T-helper 1 cell treated with Interleukin-12 subunit alpha and Interleukin-12 subunit beta and Interleukin-4 antibody, amounts not matched to agents 30 μg/mL and 1 μg/mL, for 36 hours (primary cell): ENCODE results near the gene NLRP6.

ENCODE experiments used
- H3K27ac Mint-ChIP-seq: one replicate; pipeline ENCODE4 v1.8.0; 2021; ENCODE audit warnings: mild to moderate bottlenecking, mixed read lengths
- H3K27me3 Mint-ChIP-seq: one replicate; pipeline ENCODE4 v1.8.0; 2021; ENCODE audit warnings: low read depth, mixed read lengths
- H3K36me3 Mint-ChIP-seq: one replicate; pipeline ENCODE4 v1.8.0; 2021; ENCODE audit warnings: low read depth, mixed read lengths
- H3K4me1 Mint-ChIP-seq: one replicate; pipeline ENCODE4 v1.8.0; 2021; ENCODE audit warnings: low read depth, mixed read lengths
- H3K4me3 Mint-ChIP-seq: one replicate; pipeline ENCODE4 v1.8.0; 2021; ENCODE audit warnings: mild to moderate bottlenecking, moderate library complexity, mixed read lengths
- H3K9me3 Mint-ChIP-seq: one replicate; pipeline ENCODE4 v1.8.0; 2021; ENCODE audit warnings: mixed read lengths

The NLRP6 gene

DNA sequence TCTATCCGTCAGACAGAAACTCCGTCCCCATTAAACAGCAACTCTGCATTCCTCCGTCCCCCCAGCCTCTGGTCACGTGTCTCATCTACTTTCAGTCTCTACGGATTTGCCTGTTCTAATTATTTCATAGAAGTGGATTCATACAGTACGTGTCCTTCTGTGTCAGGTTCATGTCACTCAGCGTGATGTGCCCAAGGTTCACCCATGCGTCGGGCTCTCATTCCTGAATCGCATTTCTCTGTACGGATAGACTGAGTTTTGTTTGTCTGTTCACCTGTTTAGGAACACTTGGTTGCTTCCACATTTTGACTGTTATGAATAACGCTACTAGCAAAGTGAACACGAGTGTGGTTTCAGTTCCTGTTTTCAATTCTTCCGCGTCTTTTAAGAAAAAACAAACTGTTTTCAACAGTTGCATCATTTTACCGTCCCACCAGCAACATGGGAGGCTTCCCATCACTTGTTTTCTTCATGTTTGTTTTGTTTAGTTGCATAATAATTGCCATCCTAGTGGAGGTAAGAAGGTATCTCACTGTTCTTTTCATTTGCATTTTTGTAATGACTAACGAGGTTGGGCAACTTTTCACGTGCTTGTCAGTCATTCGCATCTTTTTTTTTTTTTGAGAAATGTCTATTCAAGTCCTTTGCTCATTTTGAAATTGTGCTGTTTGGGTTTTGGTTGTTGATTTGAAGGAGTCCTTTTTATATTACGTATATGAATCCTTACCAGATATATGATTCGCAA, 8.9 kb upstream of the NLRP6 start:
- H3K27me3 Mint-ChIP-seq, result no peaks in the 10 kb centered on the region
- H3K4me1 Mint-ChIP-seq, result peaks cover 28% of the 10 kb centered on the region

DNA sequence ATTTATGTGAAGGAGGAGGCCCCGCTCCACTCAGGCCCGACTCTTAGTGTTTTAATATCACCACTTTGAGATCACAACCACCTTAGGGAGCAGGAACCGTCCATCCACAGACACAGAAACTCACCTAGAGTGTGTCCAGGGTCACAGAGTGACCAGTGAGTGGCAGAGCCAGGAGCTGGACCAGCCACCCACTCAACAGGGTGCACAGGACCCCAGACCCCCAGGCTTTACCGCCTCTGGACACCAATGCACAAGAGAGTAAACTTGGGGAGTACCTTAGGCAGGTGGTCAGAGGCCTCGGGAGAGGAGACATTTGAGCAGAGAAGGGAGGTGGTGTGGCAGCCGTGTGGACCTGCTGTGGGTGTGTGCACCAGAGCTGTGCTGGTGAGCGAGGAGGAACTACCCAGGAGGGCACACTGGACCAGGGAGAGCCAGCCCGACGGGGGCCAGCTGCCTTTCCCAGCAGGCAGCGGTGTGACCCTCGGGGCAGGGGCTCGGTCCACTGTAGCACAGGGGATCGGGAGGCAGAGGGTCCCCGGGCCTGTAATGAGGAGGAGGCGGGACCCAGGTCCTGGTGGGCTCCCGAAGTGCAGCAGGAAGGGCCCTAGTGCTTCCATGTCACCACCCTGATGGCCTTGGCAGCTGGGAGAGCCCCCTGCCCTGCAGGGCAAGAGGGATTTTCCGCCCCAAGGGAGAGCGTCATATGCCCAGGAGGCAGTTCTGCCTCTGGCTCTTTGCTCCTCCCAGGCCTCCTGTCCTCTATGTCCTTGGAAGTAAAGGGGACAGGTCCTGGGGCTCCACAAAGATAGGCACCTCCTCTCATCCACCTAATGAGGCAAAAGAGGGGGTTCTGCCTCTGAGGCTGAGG, 7.5 kb upstream of the NLRP6 start:
- H3K9me3 Mint-ChIP-seq, result no peaks in the 10 kb centered on the region
- H3K27me3 Mint-ChIP-seq, result peaks cover 8% of the 10 kb centered on the region
- no peak overlapping the region for H3K4me3 Mint-ChIP-seq
- peaks cover 5% of the 10 kb centered on the region for H3K36me3 Mint-ChIP-seq
- H3K27ac Mint-ChIP-seq, result peak overlapping the region; percentile 50
- peaks cover 28% of the 10 kb centered on the region for H3K4me1 Mint-ChIP-seq

More for the DNA sequence above, 8.9 kb upstream of the NLRP6 start:
- Mint-ChIP-seq H3K9me3 (no peaks in the 10 kb centered on the region), H3K4me3 (peak overlapping the region; percentile 95), H3K27ac (peak overlapping the region; percentile 100), H3K36me3 (peaks cover 5% of the 10 kb centered on the region)

DNA sequence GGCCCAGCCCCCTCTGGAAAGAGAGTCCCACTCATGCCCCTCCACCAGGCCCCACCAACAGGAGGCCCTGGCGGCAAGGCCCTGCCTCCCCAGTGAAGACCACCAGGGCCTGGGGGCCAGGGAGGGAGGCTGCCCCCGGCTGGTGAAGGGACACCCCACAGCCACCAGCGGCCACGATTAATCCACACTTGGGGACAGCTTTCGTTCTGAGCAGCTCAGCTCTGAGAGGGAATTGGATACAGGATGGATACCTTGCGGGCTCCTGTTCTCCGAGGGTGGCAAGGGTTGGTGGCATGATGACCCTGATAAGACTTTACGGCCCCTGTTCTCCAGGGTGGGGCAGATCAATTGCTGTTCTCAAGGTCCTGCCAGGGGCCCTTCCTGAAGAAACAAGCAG, 6.9 kb upstream of the NLRP6 start:
- Mint-ChIP-seq H3K27me3 (peaks cover 12% of the 10 kb centered on the region), H3K4me1 (peaks cover 28% of the 10 kb centered on the region), H3K4me3 (no peak overlapping the region), H3K36me3 (peaks cover 8% of the 10 kb centered on the region), H3K27ac (no peak overlapping the region), H3K9me3 (no peaks in the 10 kb centered on the region)

DNA sequence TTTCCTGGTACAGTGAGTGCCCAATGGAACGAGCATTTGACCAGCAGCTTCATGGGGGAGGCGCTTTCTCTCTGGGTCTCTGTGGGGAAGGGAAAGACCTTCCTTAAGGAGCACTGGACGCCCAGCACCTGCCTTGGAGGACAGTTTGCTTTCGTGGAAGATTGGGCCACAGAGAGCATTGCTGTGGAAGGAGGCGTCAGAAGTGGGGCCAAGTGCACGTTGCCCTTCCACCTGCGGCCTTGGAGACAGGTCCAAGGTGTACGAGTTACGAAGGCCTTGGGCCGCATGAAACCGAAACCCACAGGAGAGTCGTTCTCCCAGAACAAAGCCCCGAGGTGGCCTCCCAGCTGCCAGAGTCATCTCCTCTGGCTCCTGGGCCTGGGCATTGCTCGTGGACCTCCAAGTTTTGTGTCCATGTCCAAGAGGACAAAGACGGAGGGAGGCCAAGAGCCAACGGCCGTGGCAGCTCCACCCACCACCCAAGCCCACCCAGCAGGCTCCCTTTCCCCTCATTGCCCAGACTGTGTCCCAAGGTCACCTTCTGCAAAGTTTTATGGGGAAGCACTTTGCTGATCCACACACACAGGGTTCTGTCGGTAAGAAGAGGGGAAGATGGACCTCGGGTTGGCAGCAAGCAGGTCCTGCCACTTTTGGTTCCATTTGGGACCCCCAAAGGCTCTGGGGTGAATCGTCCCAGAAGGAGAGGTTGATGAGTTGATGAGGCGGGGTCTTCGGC, 5.8 kb upstream of the NLRP6 start:
- Mint-ChIP-seq H3K36me3 (peaks cover 14% of the 10 kb centered on the region), H3K27ac (peak overlapping the region; percentile 16), H3K9me3 (peaks cover 5% of the 10 kb centered on the region), H3K27me3 (peaks cover 19% of the 10 kb centered on the region), H3K4me1 (peaks cover 29% of the 10 kb centered on the region), H3K4me3 (no peak overlapping the region)

DNA sequence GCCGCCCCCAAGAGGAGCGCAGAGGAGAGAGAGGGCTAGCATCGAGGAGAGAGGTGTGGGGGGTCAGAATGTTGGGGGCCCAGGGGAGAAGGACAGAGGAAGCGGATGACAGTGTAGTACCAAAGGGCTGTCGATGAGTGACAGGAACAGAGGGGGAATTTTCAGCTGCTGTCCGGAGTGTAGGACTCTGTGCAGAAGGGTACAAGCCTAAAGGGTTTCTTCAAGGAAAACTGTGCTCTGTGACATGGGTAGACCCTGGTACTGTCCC, 5.3 kb upstream of the NLRP6 start:
- Mint-ChIP-seq H3K4me1 (peaks cover 30% of the 10 kb centered on the region), H3K27ac (no peak overlapping the region), H3K27me3 (peaks cover 24% of the 10 kb centered on the region), H3K4me3 (no peak overlapping the region), H3K9me3 (peaks cover 5% of the 10 kb centered on the region), H3K36me3 (peaks cover 18% of the 10 kb centered on the region)

DNA sequence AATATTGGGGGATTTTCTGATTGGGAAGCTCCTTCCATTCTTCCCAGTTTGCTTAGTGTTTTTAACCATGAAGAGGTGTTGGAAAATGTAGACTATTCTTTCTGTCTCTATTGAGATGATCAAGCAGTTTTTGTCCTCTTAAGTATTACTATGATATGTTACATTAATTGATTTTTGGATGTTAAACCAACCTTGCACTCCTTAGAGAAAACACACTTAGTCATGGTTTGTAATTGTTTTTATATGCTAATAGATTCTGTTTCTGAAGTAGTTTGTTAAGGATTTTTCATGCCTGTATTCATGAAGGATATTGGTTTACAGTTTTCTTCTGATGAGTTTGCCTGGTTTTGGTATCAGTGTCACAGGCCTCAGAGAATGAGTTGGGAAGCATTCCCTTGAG, 2.0 kb upstream of the NLRP6 start:
- H3K9me3 Mint-ChIP-seq, result peaks cover 5% of the 10 kb centered on the region
- peaks cover 20% of the 10 kb centered on the region for H3K4me1 Mint-ChIP-seq
- H3K4me3 Mint-ChIP-seq, result no peak overlapping the region
- H3K36me3 Mint-ChIP-seq, result peaks cover 24% of the 10 kb centered on the region
- H3K27me3 Mint-ChIP-seq, result peaks cover 29% of the 10 kb centered on the region
- H3K27ac Mint-ChIP-seq, result no peak overlapping the region

DNA sequence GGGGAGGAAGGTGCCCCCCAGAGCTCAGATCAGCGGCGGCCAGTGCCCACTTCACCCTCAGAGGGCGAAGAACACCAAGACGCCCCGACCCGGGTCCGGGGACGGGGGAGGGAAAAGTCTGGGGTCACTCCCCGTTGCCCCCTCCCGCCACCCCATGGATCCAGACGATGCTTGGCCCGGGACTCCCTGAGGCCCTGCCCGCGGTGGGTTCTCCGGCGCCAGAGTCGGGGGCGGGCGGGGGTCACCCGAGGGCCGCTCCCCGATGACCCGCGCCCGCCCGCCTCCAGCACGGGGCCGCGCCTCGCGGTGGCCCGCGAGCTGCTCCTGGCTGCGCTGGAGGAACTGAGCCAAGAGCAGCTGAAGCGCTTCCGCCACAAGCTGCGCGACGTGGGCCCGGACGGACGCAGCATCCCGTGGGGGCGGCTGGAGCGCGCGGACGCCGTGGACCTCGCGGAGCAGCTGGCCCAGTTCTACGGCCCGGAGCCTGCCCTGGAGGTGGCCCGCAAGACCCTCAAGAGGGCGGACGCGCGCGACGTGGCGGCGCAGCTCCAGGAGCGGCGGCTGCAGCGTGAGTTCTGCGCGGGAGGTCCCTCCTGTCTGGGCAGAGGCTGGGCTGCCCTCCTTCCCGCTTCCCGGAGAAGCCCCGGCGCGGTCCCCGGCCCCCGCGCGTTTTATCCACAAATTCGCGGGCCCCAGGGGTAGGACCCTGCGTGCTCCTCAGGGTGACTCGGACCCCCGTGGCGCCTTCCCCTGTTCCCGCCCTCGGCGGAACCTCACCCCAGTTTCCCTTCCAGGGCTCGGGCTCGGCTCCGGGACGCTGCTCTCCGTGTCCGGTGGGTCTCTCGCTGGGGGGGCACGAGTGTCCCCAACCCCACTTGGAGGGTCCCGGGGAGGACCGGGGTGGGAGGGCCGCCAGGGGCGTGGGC, 1.1 kb downstream of the NLRP6 start:
- Mint-ChIP-seq H3K4me3 (peak overlapping the region; percentile 85), H3K9me3 (peaks cover 5% of the 10 kb centered on the region), H3K27me3 (peaks cover 49% of the 10 kb centered on the region), H3K27ac (no peak overlapping the region), H3K36me3 (peaks cover 43% of the 10 kb centered on the region), H3K4me1 (peaks cover 43% of the 10 kb centered on the region)

DNA sequence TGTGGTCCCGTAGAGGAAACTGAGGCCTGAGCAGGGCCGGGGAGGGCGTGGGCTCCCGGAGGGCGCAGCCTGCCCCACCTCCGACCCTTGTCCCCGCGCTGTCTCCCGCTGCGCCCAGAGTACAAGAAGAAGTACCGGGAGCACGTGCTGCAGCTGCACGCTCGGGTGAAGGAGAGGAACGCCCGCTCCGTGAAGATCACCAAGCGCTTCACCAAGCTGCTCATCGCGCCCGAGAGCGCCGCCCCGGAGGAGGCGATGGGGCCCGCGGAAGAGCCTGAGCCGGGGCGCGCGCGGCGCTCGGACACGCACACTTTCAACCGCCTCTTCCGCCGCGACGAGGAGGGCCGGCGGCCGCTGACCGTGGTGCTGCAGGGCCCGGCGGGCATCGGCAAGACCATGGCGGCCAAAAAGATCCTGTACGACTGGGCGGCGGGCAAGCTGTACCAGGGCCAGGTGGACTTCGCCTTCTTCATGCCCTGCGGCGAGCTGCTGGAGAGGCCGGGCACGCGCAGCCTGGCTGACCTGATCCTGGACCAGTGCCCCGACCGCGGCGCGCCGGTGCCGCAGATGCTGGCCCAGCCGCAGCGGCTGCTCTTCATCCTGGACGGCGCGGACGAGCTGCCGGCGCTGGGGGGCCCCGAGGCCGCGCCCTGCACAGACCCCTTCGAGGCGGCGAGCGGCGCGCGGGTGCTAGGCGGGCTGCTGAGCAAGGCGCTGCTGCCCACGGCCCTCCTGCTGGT, 1.9 kb downstream of the NLRP6 start:
- Mint-ChIP-seq H3K36me3 (peaks cover 43% of the 10 kb centered on the region), H3K27ac (peak overlapping the region; percentile 76), H3K4me1 (peaks cover 43% of the 10 kb centered on the region), H3K27me3 (peaks cover 44% of the 10 kb centered on the region), H3K4me3 (peak overlapping the region; percentile 87), H3K9me3 (peaks cover 5% of the 10 kb centered on the region)

DNA sequence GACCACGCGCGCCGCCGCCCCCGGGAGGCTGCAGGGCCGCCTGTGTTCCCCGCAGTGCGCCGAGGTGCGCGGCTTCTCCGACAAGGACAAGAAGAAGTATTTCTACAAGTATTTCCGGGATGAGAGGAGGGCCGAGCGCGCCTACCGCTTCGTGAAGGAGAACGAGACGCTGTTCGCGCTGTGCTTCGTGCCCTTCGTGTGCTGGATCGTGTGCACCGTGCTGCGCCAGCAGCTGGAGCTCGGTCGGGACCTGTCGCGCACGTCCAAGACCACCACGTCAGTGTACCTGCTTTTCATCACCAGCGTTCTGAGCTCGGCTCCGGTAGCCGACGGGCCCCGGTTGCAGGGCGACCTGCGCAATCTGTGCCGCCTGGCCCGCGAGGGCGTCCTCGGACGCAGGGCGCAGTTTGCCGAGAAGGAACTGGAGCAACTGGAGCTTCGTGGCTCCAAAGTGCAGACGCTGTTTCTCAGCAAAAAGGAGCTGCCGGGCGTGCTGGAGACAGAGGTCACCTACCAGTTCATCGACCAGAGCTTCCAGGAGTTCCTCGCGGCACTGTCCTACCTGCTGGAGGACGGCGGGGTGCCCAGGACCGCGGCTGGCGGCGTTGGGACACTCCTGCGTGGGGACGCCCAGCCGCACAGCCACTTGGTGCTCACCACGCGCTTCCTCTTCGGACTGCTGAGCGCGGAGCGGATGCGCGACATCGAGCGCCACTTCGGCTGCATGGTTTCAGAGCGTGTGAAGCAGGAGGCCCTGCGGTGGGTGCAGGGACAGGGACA, 2.7 kb downstream of the NLRP6 start:
- Mint-ChIP-seq H3K27me3 (peaks cover 39% of the 10 kb centered on the region), H3K27ac (peak overlapping the region; percentile 68)

DNA sequence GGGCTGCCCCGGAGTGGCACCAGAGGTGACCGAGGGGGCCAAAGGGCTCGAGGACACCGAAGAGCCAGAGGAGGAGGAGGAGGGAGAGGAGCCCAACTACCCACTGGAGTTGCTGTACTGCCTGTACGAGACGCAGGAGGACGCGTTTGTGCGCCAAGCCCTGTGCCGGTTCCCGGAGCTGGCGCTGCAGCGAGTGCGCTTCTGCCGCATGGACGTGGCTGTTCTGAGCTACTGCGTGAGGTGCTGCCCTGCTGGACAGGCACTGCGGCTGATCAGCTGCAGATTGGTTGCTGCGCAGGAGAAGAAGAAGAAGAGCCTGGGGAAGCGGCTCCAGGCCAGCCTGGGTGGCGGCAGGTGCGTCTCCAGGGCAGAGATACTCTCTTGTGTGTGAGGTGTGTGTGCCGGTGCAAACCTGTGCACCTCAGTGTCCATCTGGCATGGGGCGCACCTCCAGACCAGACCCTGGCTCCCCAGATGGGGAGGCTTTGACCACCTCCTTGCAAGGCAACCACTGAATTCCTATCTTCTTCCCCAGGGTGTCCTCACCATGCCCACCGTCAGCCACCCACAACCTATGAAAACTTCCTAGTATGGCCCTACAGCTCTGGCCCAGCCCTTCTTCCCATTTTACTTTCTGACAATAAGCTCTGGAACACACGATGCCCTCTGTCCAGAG, 3.4 kb downstream of the NLRP6 start:
- Mint-ChIP-seq H3K4me1 (peaks cover 43% of the 10 kb centered on the region), H3K27me3 (peaks cover 37% of the 10 kb centered on the region), H3K27ac (peak overlapping the region; percentile 62), H3K9me3 (peaks cover 3% of the 10 kb centered on the region), H3K36me3 (peaks cover 43% of the 10 kb centered on the region), H3K4me3 (peak overlapping the region; percentile 87)

More for the DNA sequence above, 2.7 kb downstream of the NLRP6 start:
- peaks cover 5% of the 10 kb centered on the region for H3K9me3 Mint-ChIP-seq
- peak overlapping the region; percentile 87 for H3K4me3 Mint-ChIP-seq
- H3K36me3 Mint-ChIP-seq, result peaks cover 49% of the 10 kb centered on the region
- peaks cover 43% of the 10 kb centered on the region for H3K4me1 Mint-ChIP-seq

DNA sequence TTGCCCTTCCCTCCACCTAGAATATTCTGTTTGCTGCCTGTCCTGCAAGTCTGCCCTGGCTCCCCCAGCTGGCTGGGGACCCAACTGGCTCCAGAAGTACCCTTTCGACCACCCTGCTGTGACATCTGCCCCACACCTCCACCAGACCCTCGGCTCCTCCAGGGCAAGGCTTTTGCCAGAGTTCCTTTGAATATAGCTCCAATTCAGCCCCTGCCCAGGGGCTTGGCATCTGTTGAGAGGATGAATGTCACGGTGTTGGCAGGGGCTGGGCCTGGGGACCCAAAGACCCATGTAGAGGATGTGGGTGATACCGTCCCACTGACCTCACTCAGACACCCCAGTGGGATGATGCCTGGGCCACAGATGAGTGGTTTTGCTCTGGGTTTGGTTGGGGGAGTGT, 4.0 kb downstream of the NLRP6 start:
- H3K27ac Mint-ChIP-seq, result peak overlapping the region; percentile 62
- peaks cover 37% of the 10 kb centered on the region for H3K27me3 Mint-ChIP-seq
- H3K36me3 Mint-ChIP-seq, result peaks cover 40% of the 10 kb centered on the region
- H3K4me3 Mint-ChIP-seq, result peak overlapping the region; percentile 87
- H3K9me3 Mint-ChIP-seq, result no peaks in the 10 kb centered on the region
- H3K4me1 Mint-ChIP-seq, result peaks cover 45% of the 10 kb centered on the region

DNA sequence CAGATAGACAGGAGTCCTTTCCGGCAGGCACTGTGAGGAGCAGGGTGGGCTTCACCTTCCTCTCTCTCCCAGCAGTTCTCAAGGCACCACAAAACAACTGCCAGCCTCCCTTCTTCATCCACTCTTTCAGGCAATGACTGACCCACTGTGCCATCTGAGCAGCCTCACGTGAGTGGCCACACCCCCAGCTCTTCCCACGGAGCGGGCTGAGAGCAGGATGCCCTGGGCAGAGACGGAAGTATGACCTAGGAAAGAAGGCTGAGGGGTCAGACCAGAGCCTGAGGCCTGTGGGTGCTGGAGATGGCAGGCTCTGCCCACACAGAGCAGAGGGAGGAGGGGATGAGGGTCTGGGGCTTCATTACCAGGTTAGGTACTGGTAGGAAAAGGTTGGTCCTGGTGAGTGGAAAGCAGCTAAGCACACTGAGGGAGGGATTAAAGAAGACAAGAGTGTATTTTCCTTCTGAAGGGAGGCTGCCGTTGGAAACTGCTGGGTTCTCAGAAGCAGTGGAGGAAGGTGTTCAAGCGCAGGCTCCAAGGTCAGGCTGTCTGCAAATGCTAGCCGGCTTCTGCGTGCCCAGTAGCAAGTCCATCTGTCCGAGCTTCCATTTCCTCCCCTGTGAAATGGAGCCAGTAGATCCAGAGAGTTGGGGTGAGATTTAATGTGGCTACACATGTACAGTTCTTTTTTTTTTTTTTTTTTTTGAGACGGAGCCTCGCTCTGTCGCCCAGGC, 4.6 kb downstream of the NLRP6 start:
- H3K4me1 Mint-ChIP-seq, result peaks cover 45% of the 10 kb centered on the region

More for the DNA sequence above, 4.6 kb downstream of the NLRP6 start:
- peaks cover 34% of the 10 kb centered on the region for H3K27me3 Mint-ChIP-seq
- H3K4me3 Mint-ChIP-seq, result peak overlapping the region; percentile 87
- peaks cover 37% of the 10 kb centered on the region for H3K36me3 Mint-ChIP-seq
- no peaks in the 10 kb centered on the region for H3K9me3 Mint-ChIP-seq
- peak overlapping the region; percentile 62 for H3K27ac Mint-ChIP-seq
